Measurements from ENCODE around the gene ZNF391.

DNA sequence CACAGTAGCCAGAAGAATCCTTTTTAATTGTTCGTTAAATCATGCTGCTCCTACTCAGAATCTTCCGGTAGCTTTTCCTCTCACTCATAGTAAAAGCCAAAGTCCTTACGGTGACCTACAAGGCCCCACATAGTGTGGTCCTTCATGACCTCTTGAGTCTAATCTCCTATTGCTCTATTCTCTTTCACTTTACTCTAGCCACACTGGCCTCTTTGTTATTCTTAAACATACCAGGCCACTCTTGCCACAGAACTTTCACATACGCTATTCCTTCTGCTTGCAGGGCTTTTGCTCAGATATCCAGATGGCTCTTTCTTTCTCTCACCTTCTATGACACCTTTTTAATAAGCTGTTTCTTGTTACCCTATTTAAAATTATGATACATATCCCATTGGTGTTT, 25.7 kb downstream of the ZNF391 start:
- TF ChIP-seq, protein P1, sequence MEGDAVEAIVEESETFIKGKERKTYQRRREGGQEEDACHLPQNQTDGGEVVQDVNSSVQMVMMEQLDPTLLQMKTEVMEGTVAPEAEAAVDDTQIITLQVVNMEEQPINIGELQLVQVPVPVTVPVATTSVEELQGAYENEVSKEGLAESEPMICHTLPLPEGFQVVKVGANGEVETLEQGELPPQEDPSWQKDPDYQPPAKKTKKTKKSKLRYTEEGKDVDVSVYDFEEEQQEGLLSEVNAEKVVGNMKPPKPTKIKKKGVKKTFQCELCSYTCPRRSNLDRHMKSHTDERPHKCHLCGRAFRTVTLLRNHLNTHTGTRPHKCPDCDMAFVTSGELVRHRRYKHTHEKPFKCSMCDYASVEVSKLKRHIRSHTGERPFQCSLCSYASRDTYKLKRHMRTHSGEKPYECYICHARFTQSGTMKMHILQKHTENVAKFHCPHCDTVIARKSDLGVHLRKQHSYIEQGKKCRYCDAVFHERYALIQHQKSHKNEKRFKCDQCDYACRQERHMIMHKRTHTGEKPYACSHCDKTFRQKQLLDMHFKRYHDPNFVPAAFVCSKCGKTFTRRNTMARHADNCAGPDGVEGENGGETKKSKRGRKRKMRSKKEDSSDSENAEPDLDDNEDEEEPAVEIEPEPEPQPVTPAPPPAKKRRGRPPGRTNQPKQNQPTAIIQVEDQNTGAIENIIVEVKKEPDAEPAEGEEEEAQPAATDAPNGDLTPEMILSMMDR (conservative IDR thresholded peaks at IDR 0.05), result no peak
- TF ChIP-seq EZH2 (IDR thresholded peaks at IDR 0.05; ENCODE audit: low read depth), result no peak
